ENCODE measurements around the gene MSANTD7. TPM values are rescaled to one million over a fixed set of nuclear protein-coding genes. Genes with fewer than 3 reads are reported as not detected.

MSANTD7 gene
- total and polyA plus RNA-seq, 2 of the 13 experiments (the other 11 are each of a cell fraction or from before 2014, with no cell fraction given): 3.7 to 16.7 TPM

- no peak for TF ChIP-seq ZNF512 (CRISPR knock-in tag; IDR thresholded peaks at IDR 0.05)
- TF ChIP-seq PBX3 (CRISPR knock-in tag; IDR thresholded peaks at IDR 0.05; ENCODE audit: borderline replicate concordance): 0 out of 2 replicates have a peak, but pooled peaks have one; percentile 41
- TF ChIP-seq KDM1A (CRISPR knock-in tag; IDR thresholded peaks at IDR 0.05): no peak
- TF ChIP-seq NR3C1 (CRISPR knock-in tag; IDR thresholded peaks at IDR 0.05): no peak
- peak; percentile 79 for TF ChIP-seq ZFX (CRISPR knock-in tag; IDR thresholded peaks at IDR 0.05; ENCODE audit: low read depth)
- no peak for TF ChIP-seq SMARCE1 (IDR thresholded peaks at IDR 0.05; ENCODE audit: borderline replicate concordance)
- peak; percentile 82 for TF ChIP-seq DR1 (CRISPR knock-in tag; IDR thresholded peaks at IDR 0.05)
- TF ChIP-seq ZNF564 (CRISPR knock-in tag; IDR thresholded peaks at IDR 0.05): no peak
- no peak for TF ChIP-seq RORA (CRISPR knock-in tag; IDR thresholded peaks at IDR 0.05)
- peak; percentile 60; the same call in 1 of the 2 replicates for TF ChIP-seq ZNF746 (CRISPR knock-in tag; IDR thresholded peaks at IDR 0.05)
- TF ChIP-seq ARID5B (CRISPR knock-in tag; IDR thresholded peaks at IDR 0.05): no peak
- peak; percentile 77; the same call in 1 of the 2 replicates for TF ChIP-seq ZNF225 (CRISPR knock-in tag; IDR thresholded peaks at IDR 0.05)
- no peak for TF ChIP-seq SIX4 (CRISPR knock-in tag; IDR thresholded peaks at IDR 0.05)
- no peak; the same call in 1 of the 2 replicates for TF ChIP-seq RFX1 (IDR thresholded peaks at IDR 0.05)
- TF ChIP-seq NFE2L1 (CRISPR knock-in tag; IDR thresholded peaks at IDR 0.05; ENCODE audit: borderline replicate concordance): no peak
- no peak for TF ChIP-seq ZNF121 (CRISPR knock-in tag; IDR thresholded peaks at IDR 0.05)
- peak; percentile 24 for TF ChIP-seq ZNF781 (CRISPR knock-in tag; IDR thresholded peaks at IDR 0.05; ENCODE audit: borderline replicate concordance, not compliant biosample characterization)
- peak; percentile 23; the same call in 1 of the 2 replicates for TF ChIP-seq ZNF816 (CRISPR knock-in tag; IDR thresholded peaks at IDR 0.05; ENCODE audit: borderline replicate concordance)
- peak; percentile 57 for TF ChIP-seq HIVEP1 (CRISPR knock-in tag; IDR thresholded peaks at IDR 0.05)
- no peak for TF ChIP-seq ZMYM3 (CRISPR knock-in tag; IDR thresholded peaks at IDR 0.05)
- TF ChIP-seq CBX5 (CRISPR knock-in tag; IDR thresholded peaks at IDR 0.05; ENCODE audit: borderline replicate concordance): no peak
- 0 out of 2 replicates have a peak, but pooled peaks have one; percentile 26 for TF ChIP-seq ZNF747 (CRISPR knock-in tag; IDR thresholded peaks at IDR 0.05; ENCODE audit: borderline replicate concordance)
- TF ChIP-seq ZNF773 (CRISPR knock-in tag; IDR thresholded peaks at IDR 0.05; ENCODE audit: borderline replicate concordance): no peak
- no peak for TF ChIP-seq ZMAT5 (CRISPR knock-in tag; IDR thresholded peaks at IDR 0.05; ENCODE audit: borderline replicate concordance, low read depth)
Observed at GRCh38 chr10:14837757-14838581, at the start of gene MSANTD7, which contains the start of the genes CDNF and HSPA14 (continued).
